Upper lobe of right lung (tissue), 1 donor: ENCODE data around the gene TRDMT1. TPM values are rescaled to one million over a fixed set of nuclear protein-coding genes. Genes with fewer than 3 reads are reported as not detected.

ENCODE experiments used
- ATAC-seq: fragments of 200-7000 bp; cut with Tn5 transposase; one replicate; pipeline ENCODE4 v1.9.1; 2020; ENCODE audit warnings: mild to moderate bottlenecking, moderate library complexity
- DNase-seq: peaks from one replicate; pipeline ENCODE4 v3.0.0-alpha.2; 2020
- H3K27ac ChIP-seq: fragments of 200-600 bp; one replicate; pipeline ENCODE4 v1.8.0; 2022
- H3K27me3 ChIP-seq: fragments of 200-600 bp; one replicate; pipeline ENCODE4 v1.8.0; 2022; ENCODE audit warnings: mild to moderate bottlenecking
- H3K36me3 ChIP-seq: fragments of 200-600 bp; one replicate; pipeline ENCODE4 v1.8.0; 2022
- H3K4me1 ChIP-seq: fragments of 200-600 bp; one replicate; pipeline ENCODE4 v1.8.0; 2022
- H3K4me3 ChIP-seq: fragments of 200-600 bp; one replicate; pipeline ENCODE4 v1.8.0; 2022; ENCODE audit warnings: mild to moderate bottlenecking
- H3K9me3 ChIP-seq: fragments of 200-600 bp; one replicate; pipeline ENCODE4 v1.8.0; 2022
- intact Hi-C: fragments of 100-400 bp; cut with DNase I; formaldehyde crosslinking; loops from one replicate; pipeline ENCODE4 v1.11.0; 2022
- total RNA-seq: library from RNA; stranded (reverse); fragmentation: NEBNext Ultra II Directional; extraction: Animal tissue kit (Norgen Biotek cat#: 25700); gene quantifications from one replicate; pipeline ENCODE4 v1.2.1, GENCODE V29; 2021
- TF ChIP-seq, protein P1 (sequence below): fragments of 200-600 bp; IDR thresholded peaks from one replicate; pipeline ENCODE4 v1.8.0; 2022; ENCODE audit warnings: antibody characterized with exemption
- donor health status: DM: no; HTN: yes; CAD: no; lungs with severe emphysema.

The TRDMT1 gene
- total RNA-seq, 1 donor from 2014 or later, result 9.2 TPM

DNA sequence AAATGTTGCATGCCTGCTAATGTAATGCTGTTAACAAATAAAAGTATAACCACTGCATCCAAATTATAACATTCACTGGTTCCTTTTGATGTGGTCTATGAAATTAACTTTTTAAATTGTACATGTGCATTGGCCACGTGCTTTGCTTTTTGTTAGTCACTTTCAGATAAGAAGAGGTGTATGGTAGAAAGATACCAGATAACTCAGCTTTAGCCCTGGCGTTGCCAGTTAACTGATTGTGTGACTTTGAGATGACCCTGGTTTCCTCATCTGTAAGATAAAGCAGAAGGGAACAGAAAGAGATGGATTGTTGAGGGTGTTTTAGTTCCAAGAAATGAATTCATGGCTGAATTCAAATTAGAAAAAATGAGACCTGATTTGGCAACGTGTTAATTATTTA lies 1.9 kb upstream of the TRDMT1 start:
- DNase-seq, result no peak
- no peaks in the 10 kb centered on the region for H3K36me3 ChIP-seq
- H3K4me3 ChIP-seq, result no peak overlapping the region
- no peak overlapping the region for H3K27ac ChIP-seq
- H3K27me3 ChIP-seq, result no peaks in the 10 kb centered on the region
- peaks cover 11% of the 10 kb centered on the region for H3K4me1 ChIP-seq
- no peaks in the 10 kb centered on the region for H3K9me3 ChIP-seq
- intact Hi-C loops, result no loop called here
- ATAC-seq, result no peak
- TF ChIP-seq, protein P1, sequence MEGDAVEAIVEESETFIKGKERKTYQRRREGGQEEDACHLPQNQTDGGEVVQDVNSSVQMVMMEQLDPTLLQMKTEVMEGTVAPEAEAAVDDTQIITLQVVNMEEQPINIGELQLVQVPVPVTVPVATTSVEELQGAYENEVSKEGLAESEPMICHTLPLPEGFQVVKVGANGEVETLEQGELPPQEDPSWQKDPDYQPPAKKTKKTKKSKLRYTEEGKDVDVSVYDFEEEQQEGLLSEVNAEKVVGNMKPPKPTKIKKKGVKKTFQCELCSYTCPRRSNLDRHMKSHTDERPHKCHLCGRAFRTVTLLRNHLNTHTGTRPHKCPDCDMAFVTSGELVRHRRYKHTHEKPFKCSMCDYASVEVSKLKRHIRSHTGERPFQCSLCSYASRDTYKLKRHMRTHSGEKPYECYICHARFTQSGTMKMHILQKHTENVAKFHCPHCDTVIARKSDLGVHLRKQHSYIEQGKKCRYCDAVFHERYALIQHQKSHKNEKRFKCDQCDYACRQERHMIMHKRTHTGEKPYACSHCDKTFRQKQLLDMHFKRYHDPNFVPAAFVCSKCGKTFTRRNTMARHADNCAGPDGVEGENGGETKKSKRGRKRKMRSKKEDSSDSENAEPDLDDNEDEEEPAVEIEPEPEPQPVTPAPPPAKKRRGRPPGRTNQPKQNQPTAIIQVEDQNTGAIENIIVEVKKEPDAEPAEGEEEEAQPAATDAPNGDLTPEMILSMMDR, result no peak

DNA sequence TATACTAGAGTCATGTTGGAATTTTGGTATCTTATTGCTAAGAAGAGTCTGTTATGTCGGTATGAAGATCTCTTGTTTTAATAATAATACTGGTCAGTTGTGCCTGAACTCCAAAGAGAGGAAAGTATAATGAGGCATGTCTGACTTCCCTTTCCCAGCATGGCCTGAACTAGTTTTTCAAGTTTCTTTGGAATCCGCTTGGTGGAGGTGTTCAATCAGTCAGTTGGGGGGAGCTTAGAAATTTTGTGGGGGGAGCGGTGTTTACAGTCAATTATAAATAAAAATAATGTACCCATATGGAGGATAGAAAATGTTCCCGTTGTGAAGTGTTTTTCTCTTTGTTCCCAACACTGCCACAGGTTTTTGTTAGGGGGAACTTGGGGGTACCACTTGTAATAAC lies 1.5 kb upstream of the TRDMT1 start:
- Histone ChIP-seq H3K27ac (no peak overlapping the region), H3K9me3 (no peaks in the 10 kb centered on the region), H3K4me1 (peaks cover 11% of the 10 kb centered on the region), H3K27me3 (no peaks in the 10 kb centered on the region), H3K4me3 (no peak overlapping the region), H3K36me3 (no peaks in the 10 kb centered on the region)
- DNase-seq (no peak), ATAC-seq (no peak)
- TF ChIP-seq, protein P1, result no peak
- intact Hi-C loops, result no loop called here

DNA sequence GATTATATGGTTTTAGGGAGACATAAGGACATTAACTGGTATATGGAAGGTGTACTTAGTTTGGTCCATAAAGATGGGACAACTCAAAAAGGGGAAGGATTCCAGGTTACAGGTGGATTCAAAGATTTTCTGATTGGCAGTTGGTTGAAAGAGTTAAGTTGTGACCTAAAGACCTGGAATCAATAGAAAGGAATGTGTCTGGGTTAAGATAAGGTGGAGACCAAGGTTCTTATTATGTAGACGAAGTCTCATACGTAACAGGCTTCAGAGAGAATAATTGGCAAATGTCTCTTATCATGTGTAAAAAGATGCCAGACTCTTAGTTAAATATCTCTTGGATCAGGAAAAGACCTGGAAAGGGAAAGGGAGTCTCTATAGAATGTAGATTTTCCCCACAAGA lies 1.0 kb upstream of the TRDMT1 start:
- Histone ChIP-seq H3K4me3 (no peak overlapping the region), H3K36me3 (no peaks in the 10 kb centered on the region), H3K27me3 (no peaks in the 10 kb centered on the region), H3K27ac (no peak overlapping the region), H3K9me3 (no peaks in the 10 kb centered on the region), H3K4me1 (peaks cover 11% of the 10 kb centered on the region)
- TF ChIP-seq, protein P1, result no peak
- intact Hi-C loops, result no loop called here
- DNase-seq (no peak), ATAC-seq (no peak)

DNA sequence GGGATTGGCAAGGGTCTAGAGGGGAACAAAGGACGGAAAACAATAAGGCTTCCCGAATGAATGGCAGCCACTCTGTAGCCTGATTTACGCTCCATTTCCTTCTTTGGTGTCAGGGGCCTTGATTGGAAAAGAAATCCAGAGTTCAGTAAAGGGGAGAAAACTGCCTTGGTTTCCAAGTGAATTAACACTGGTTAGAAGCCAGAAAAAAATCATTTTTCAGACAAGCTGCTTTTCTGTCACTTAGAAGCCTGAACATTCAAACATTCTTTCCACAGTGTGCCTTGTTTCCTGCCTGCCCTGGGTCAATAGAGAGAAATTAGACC lies 283 bp upstream of the TRDMT1 start:
- no peaks in the 10 kb centered on the region for H3K36me3 ChIP-seq
- no peak for ATAC-seq
- intact Hi-C loops, result no loop called here
- DNase-seq, result no peak
- H3K4me3 ChIP-seq, result peak overlapping the region; percentile 65
- no peaks in the 10 kb centered on the region for H3K27me3 ChIP-seq
- TF ChIP-seq, protein P1, result no peak
- peak overlapping the region; percentile 96 for H3K27ac ChIP-seq
- peaks cover 11% of the 10 kb centered on the region for H3K4me1 ChIP-seq
- no peaks in the 10 kb centered on the region for H3K9me3 ChIP-seq

DNA sequence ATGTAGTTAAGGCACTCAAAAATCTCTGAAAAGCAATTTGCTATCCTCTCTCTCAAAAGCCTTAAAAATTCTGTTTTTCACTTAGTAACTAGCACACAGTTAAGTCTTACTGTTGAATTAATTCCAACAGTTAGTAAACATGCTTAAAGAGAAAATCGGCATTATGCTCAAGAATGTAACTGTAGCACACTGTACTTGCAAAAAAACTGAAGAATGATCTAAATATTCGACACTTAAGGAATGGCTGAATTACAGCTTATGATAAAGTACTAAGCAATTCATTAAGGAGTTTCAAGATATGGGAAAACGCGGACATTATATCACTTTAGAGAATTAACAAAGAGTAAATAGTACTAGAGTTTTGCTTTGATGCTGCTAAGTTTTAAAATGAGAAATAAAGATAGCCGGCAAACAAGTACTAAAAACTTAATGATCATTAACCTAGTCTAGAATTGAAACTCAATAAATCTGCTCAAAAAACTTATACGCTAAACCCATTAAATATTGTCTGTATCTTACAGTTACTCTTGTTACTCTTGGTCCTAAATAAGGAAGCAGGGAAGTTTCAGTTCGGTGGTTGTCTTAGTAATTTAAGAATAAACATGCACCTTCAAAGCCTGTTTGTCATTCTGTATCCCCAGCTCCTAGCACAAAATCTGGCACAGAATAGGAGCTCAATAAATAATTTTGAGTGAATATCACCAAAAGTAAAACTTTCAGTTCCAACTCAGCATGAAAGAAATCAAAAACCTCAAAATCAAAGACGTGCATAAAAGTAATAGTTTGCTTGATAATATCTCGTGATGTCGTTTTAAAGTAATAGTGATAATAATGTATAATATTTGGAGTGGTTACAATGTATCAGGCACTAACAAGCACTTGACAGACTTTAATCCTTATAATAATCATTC lies 1.2 kb downstream of the TRDMT1 start:
- H3K4me1 ChIP-seq, result peaks cover 11% of the 10 kb centered on the region
- ATAC-seq (no peak), DNase-seq (no peak)
- TF ChIP-seq, protein P1, result no peak
- H3K36me3 ChIP-seq, result no peaks in the 10 kb centered on the region
- no peaks in the 10 kb centered on the region for H3K9me3 ChIP-seq
- peak overlapping the region; percentile 65 for H3K4me3 ChIP-seq
- peak overlapping the region; percentile 96 for H3K27ac ChIP-seq
- intact Hi-C loops, result no loop called here
- H3K27me3 ChIP-seq, result no peaks in the 10 kb centered on the region
